GM20000 (cell line): ENCODE results near the gene SSU72.
"Not testable (repeated sequence)": the region's sequence is repeated elsewhere in the genome, so short reads cannot be mapped to it uniquely, and the experiment has no call there.

ENCODE experiments used
- DNase-seq: peaks from one replicate; pipeline ENCODE4 v3.0.0; 2012; ENCODE audit warnings: low spot score
- TF ChIP-seq, protein P1 (sequence below): IDR thresholded peaks from 2 replicates; pipeline ENCODE4 v1.5.1; 2012; ENCODE audit warnings: mild to moderate bottlenecking, control low read depth; ENCODE audit errors: extremely low read depth, missing control alignments

The SSU72 gene

DNA sequence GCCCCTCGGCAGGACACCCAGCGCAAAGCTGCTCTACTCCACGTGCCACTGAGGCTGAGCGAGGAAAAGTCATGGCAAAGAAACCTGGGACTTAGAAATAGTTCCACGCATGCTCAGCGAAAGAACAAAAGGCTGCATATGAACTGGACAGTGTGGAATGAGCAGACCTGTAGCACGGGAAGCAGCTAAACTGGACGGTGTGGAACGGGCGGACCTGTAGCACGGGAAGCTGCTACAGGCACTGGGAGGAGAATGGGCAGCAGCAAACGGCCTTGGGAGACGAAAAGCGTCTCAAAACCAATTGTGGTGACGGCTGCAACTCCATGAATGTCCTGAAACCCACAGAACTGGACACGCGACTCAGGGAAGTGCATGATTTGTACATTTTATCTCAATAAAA is 15.6 kb downstream of the SSU72 start:
- no peak for DNase-seq
- TF ChIP-seq, protein P1, sequence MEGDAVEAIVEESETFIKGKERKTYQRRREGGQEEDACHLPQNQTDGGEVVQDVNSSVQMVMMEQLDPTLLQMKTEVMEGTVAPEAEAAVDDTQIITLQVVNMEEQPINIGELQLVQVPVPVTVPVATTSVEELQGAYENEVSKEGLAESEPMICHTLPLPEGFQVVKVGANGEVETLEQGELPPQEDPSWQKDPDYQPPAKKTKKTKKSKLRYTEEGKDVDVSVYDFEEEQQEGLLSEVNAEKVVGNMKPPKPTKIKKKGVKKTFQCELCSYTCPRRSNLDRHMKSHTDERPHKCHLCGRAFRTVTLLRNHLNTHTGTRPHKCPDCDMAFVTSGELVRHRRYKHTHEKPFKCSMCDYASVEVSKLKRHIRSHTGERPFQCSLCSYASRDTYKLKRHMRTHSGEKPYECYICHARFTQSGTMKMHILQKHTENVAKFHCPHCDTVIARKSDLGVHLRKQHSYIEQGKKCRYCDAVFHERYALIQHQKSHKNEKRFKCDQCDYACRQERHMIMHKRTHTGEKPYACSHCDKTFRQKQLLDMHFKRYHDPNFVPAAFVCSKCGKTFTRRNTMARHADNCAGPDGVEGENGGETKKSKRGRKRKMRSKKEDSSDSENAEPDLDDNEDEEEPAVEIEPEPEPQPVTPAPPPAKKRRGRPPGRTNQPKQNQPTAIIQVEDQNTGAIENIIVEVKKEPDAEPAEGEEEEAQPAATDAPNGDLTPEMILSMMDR, result no peak

DNA sequence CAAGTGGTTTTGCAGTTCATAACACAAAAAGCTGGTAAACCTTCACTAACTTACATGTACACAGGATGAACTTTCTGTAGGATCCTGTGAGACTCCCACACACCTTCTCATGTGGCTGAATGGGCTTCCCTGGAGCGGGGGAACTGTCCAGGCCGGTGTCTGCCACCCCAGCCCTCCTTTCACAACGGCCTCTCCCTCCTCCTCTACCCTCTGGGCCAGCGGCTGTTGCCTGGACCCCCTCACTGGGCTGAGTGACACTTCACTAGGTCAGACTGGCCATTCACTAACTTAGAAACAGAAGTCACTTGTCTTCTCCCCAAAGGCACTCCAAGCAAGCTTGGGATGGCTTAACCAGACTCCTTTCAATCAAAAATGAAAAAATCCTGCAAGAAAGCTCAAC is 16.1 kb downstream of the SSU72 start:
- DNase-seq, result no peak
- TF ChIP-seq, protein P1, result no peak

DNA sequence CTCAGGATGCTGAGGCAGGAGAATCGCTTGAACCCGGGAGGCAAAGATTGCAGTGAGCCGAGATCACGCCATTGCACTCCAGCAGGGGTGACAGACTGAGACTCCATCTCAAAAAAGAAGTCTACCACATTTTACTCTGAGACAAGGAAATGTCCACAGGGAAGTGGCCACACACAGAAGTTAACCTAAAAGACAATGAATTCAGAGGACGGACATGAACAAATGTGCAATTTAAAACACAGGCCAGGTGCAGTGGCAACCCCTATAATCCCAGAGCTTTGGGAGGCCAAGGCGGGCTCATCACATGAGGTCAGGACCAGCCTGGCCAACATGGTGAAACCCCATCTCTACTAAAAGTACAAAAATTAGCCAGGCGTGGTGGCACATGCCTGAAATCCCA is 17.0 kb downstream of the SSU72 start:
- not testable (repeated sequence) for DNase-seq

DNA sequence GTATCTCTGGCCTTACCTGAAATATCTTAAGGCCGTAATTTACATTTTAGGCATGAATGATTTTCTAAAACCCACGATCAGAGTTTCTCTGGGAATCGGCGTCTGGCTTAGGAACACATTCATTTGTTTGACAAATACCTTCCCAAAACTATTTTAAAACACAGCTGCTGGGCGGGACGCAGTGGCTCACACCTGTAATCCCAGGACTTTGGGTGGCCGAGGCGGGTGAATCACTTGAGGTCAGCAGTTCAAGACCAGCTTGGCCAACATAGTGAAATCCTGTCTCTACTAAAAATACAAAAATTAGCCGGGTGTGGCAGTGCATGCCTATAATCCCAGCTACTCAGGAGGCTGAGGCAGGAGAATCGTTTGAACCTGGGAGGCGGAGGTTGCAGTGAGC is 17.7 kb downstream of the SSU72 start:
- DNase-seq, result not testable (repeated sequence)

DNA sequence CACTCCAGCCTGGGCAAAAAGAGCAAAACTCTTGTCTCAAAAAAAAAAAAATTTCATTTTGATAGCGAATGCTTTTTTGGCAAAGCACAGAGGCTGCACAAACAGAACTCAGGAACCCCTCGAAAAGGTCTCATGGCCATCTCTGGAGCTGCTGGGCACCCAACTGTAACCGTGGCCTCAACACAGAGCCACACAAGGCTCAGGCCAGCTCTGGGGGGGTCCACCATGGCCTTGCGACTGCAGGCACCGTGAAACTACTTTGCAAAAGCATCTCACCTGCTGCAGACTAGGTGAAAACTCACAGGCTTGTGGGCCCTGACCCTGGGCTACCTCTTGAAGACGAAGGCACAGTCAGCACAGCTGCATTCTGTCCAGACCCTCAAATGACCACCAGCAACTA is 18.2 kb downstream of the SSU72 start:
- TF ChIP-seq, protein P1, result no peak
- DNase-seq, result no peak

DNA sequence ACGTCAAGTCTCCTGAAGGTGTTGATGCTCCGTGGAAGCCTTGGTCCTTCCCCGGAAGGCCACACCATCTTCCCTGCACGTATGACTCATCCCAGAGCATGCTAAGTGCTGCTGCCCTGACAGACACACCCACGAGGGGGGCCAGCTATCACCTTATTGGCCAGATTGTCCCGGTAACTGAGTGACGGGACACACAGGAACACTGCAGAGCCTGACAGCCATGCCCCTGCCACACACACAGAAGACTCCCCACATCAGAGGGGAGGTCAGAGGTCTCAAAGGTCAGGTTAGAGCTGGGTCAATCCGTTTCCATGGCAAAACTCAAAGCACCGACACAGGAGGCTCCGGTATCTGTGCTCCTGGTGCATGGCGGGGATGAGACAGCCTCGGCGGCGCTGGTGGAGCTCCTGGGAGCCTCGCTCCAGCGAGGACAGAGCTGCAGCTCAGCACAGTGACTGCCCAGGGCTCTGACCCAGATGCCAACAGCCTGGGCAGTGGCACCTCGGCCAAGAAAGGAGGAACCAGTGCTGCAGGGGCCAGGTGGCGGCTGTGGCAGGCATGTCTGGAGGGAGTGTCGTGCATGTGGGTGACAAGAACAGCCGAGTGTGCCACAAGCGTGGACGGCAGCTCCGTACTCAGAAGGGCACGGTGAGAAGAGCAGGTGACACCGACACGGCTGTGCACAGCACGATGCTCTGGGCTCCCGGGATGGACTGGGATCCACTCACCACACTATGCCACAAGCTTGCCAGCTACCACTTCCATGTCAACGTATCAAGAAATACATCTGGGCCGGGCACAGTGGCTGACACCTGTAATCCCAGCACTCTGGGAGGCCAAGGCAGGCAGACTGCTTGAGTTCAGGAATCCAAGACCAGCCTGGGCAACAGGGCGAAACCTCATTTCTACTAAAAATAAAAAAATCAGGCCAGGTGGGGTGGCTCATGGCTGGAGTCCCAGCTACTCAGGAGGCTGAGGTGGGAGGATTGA is 19.4 kb downstream of the SSU72 start:
- no peak for DNase-seq
- TF ChIP-seq, protein P1, result no peak

DNA sequence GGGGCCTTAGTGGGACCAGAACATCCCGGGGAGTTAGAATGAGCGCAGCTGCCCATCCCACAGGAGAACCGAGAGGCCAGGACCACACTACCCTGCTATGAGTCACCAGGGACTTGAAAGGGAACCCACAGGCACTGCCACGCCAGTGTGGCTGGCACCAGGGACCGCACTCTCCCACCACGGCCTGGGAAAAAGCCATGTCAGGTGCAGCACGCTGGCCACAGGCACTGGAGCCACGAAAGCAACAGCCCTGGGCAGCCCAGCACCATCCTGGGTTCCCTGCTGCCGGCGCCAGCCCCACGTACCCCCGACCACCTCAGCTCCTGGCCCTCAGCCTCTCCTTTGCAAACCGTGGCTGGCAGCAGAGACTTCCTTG is 20.1 kb downstream of the SSU72 start:
- DNase-seq, result no peak
- TF ChIP-seq, protein P1, result no peak

DNA sequence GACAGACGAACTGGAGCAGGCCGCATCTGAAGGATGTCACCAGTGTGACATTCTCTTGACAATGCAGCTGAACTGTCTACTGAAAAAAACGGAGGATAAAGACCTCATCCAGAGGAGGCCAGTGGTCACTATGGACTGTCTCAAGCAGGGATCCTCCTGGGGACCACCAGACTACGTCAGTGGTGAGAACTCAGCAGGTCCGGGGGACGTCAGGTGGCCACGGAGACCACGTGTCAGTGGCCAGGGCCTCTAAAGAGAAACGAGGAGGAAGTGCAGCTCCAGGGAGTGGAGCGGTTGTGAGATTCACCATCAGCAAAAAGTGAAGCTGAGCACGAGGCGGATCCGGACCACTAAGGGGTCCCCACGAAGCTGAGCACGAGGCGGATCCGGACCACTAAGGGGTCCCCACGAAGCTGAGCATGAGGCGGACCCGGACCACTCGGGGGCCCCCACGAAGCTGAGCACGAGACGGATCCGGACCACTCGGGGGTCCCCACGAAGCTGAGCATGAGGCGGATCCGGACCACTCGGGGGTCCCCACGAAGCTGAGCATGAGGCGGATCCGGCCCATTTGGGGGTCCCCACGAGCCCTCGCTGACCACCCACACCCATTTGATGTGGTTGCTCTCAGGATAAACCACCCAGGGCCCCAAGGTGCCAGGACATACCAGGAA is 20.7 kb downstream of the SSU72 start:
- DNase-seq, result no peak
- TF ChIP-seq, protein P1, result no peak
